CD8-positive, alpha-beta memory T cell (primary cell): Measurements from ENCODE around the gene ISLR2. TPM values are rescaled to one million over a fixed set of nuclear protein-coding genes. Genes with fewer than 3 reads are reported as not detected.

Experiments
- CTCF ChIA-PET: fragments of 350-600 bp; sonication (Branson Sonifier 250); formaldehyde crosslinking; loops from one replicate; lab custom pipeline; 2021; ENCODE audit warnings: antibody characterized with exemption; lab: Charles Lee
- POLR2A ChIA-PET: fragments of 350-600 bp; sonication (Branson Sonifier 250); formaldehyde crosslinking; loops from one replicate; lab custom pipeline; 2021; ENCODE audit warnings: antibody characterized with exemption; lab: Charles Lee
- DNase-seq, 5 donors: peaks; one replicate each; pipeline versions ENCODE4 v3.0.0 to v3.0.0-alpha.2; 2020 to 2022; ENCODE audit warnings: mixed read lengths in 1 of 5
- H3K27ac ChIP-seq: one replicate; pipeline ENCODE4 v1.7.0; 2013; ENCODE audit warnings: low read depth, mild to moderate bottlenecking, low read length, moderate library complexity
- H3K27me3 ChIP-seq: 2 replicates; pipeline ENCODE4 v1.7.0; 2013; ENCODE audit warnings: low read length, mild to moderate bottlenecking; ENCODE audit not compliant: insufficient read depth, poor library complexity, severe bottlenecking
- H3K36me3 ChIP-seq: 2 replicates; pipeline ENCODE4 v1.7.0; 2013; ENCODE audit warnings: mild to moderate bottlenecking, low read length, moderate library complexity; ENCODE audit not compliant: insufficient read depth
- H3K4me1 ChIP-seq: 2 replicates; pipeline ENCODE4 v1.7.0; 2013; ENCODE audit warnings: mild to moderate bottlenecking, low read length, moderate library complexity; ENCODE audit not compliant: insufficient read depth
- H3K4me3 ChIP-seq: 2 replicates; pipeline ENCODE4 v1.7.0; 2013; ENCODE audit warnings: mild to moderate bottlenecking, low read length
- H3K9me3 ChIP-seq: 2 replicates; pipeline ENCODE4 v1.7.0; 2013; ENCODE audit warnings: mild to moderate bottlenecking, low read length
- H3K27ac Mint-ChIP-seq, 8 donors: one replicate each; pipeline ENCODE4 v1.8.0; 2020 to 2021; ENCODE audit warnings: mixed read lengths in 8 of 8, mild to moderate bottlenecking in 6 of 8, inconsistent platforms in 3 of 8, moderate library complexity in 3 of 8
- H3K27me3 Mint-ChIP-seq, 2 donors: one replicate each; pipeline ENCODE4 v1.8.0; 2020 to 2021; ENCODE audit warnings: mixed read lengths in 2 of 2, mild to moderate bottlenecking in 1 of 2, moderate library complexity in 1 of 2
- H3K36me3 Mint-ChIP-seq, 3 donors: one replicate each; pipeline ENCODE4 v1.8.0; 2020 to 2021; ENCODE audit warnings: mixed read lengths in 3 of 3, inconsistent platforms in 1 of 3, mild to moderate bottlenecking in 1 of 3
- H3K4me1 Mint-ChIP-seq, 3 donors: one replicate each; pipeline ENCODE4 v1.8.0; 2020 to 2021; ENCODE audit warnings: mixed read lengths in 3 of 3, inconsistent platforms in 1 of 3, mild to moderate bottlenecking in 1 of 3
- H3K4me3 Mint-ChIP-seq, 7 donors: one replicate each; pipeline ENCODE4 v1.8.0; 2020 to 2021; ENCODE audit warnings: mixed read lengths in 7 of 7, mild to moderate bottlenecking in 6 of 7, moderate library complexity in 4 of 7, inconsistent platforms in 2 of 7
- H3K9me3 Mint-ChIP-seq, 5 donors: one replicate each; pipeline ENCODE4 v1.8.0; 2020 to 2022; ENCODE audit warnings: mixed read lengths in 5 of 5, mild to moderate bottlenecking in 3 of 5, moderate library complexity in 2 of 5, inconsistent platforms in 1 of 5
- polyA plus RNA-seq: library from polyadenylated mRNA; unstranded; fragments of 300-500 nt; fragmentation: Illumina TruSeq; gene quantifications from one replicate; pipeline ENCODE4 v1.2.3, GENCODE V29; 2021
- total RNA-seq, 2 experiments: library from RNA; stranded (reverse); gene quantifications; one replicate each; pipeline ENCODE4 v1.2.3, GENCODE V29; 2021

The ISLR2 gene
- total and polyA plus RNA-seq, 3 experiments from 2014 or later = not detected

- Mint-ChIP-seq H3K4me1 (peaks cover 9 to 56% (median 14%) of the 10 kb centered on the region in 3 donors), H3K27me3 (peaks cover 41 to 77% of the 10 kb centered on the region in 2 donors), H3K9me3 (peaks cover 0 to 2% (median 0%) of the 10 kb centered on the region in 5 donors), H3K27ac (peak overlapping the region in 1 of 8 donors; percentile 17), H3K4me3 (peak overlapping the region in 5 of 7 donors; percentile 3 to 41 (median 15)), H3K36me3 (no peaks in the 10 kb centered on the region)
- Histone ChIP-seq H3K27ac (no peak overlapping the region), H3K9me3 (no peaks in the 10 kb centered on the region), H3K36me3 (no peaks in the 10 kb centered on the region), H3K4me1 (peaks cover 8% of the 10 kb centered on the region), H3K4me3 (no peak overlapping the region), H3K27me3 (peaks cover 54% of the 10 kb centered on the region)
- no peak for DNase-seq
- ChIA-PET CTCF (interaction anchor here (1.9 kb wide), 1 partner anchor 191 kb away, joined by 7 read pairs; no protein-coding TSS in a partner anchor), POLR2A (no interaction called here)
Observed at GRCh38 chr15:74131628-74132413, 1.4 kb downstream of the ISLR2 start.

GRCh38 chr15:74132681-74133651, 2.6 kb downstream of the ISLR2 start:
- no peak for DNase-seq
- POLR2A ChIA-PET = no interaction called here
- peaks cover 14 to 57% (median 15%) of the 10 kb centered on the region in 3 donors for H3K4me1 Mint-ChIP-seq
- H3K27me3 Mint-ChIP-seq = peaks cover 46 to 82% of the 10 kb centered on the region in 2 donors
- CTCF ChIA-PET = interaction anchor here (1.9 kb wide), 1 partner anchor 189 kb away, joined by 7 read pairs; no protein-coding TSS in a partner anchor
- H3K9me3 ChIP-seq = no peaks in the 10 kb centered on the region
- H3K36me3 ChIP-seq = no peaks in the 10 kb centered on the region
- H3K4me3 ChIP-seq = no peak overlapping the region
- H3K9me3 Mint-ChIP-seq = peaks cover 0 to 2% (median 0%) of the 10 kb centered on the region in 5 donors
- no peak overlapping the region for H3K27ac Mint-ChIP-seq
- peaks cover 59% of the 10 kb centered on the region for H3K27me3 ChIP-seq
- no peaks in the 10 kb centered on the region for H3K36me3 Mint-ChIP-seq
- H3K4me1 ChIP-seq = peaks cover 7% of the 10 kb centered on the region
- H3K4me3 Mint-ChIP-seq = no peak overlapping the region
- H3K27ac ChIP-seq = no peak overlapping the region

- H3K4me1 Mint-ChIP-seq = peaks cover 14 to 54% (median 15%) of the 10 kb centered on the region in 3 donors
- Histone ChIP-seq H3K9me3 (no peaks in the 10 kb centered on the region), H3K27me3 (peaks cover 51% of the 10 kb centered on the region), H3K4me3 (no peak overlapping the region), H3K4me1 (peaks cover 5% of the 10 kb centered on the region), H3K27ac (no peak overlapping the region), H3K36me3 (no peaks in the 10 kb centered on the region)
- H3K27ac Mint-ChIP-seq = no peak overlapping the region
- H3K36me3 Mint-ChIP-seq = no peaks in the 10 kb centered on the region
- ChIA-PET CTCF (no interaction called here), POLR2A (no interaction called here)
- peaks cover 0 to 2% (median 0%) of the 10 kb centered on the region in 5 donors for H3K9me3 Mint-ChIP-seq
- no peak for DNase-seq
- no peak overlapping the region for H3K4me3 Mint-ChIP-seq
- peaks cover 54 to 85% of the 10 kb centered on the region in 2 donors for H3K27me3 Mint-ChIP-seq
Observed at GRCh38 chr15:74133694-74134386, 3.5 kb downstream of the ISLR2 start.

GRCh38 chr15:74134387-74135027, 4.1 kb downstream of the ISLR2 start:
- peaks cover 56 to 87% of the 10 kb centered on the region in 2 donors for H3K27me3 Mint-ChIP-seq
- no peak overlapping the region for H3K27ac Mint-ChIP-seq
- no peak for DNase-seq
- no peaks in the 10 kb centered on the region for H3K36me3 Mint-ChIP-seq
- peak overlapping the region in 4 of 7 donors; percentile 35 to 70 (median 58) for H3K4me3 Mint-ChIP-seq
- CTCF ChIA-PET = no interaction called here
- H3K4me1 ChIP-seq = peaks cover 5% of the 10 kb centered on the region
- POLR2A ChIA-PET = no interaction called here
- H3K27me3 ChIP-seq = peaks cover 44% of the 10 kb centered on the region
- no peaks in the 10 kb centered on the region for H3K36me3 ChIP-seq
- H3K9me3 ChIP-seq = no peaks in the 10 kb centered on the region
- H3K4me1 Mint-ChIP-seq = peaks cover 14 to 47% (median 15%) of the 10 kb centered on the region in 3 donors
- H3K9me3 Mint-ChIP-seq = peaks cover 0 to 1% (median 0%) of the 10 kb centered on the region in 5 donors
- H3K4me3 ChIP-seq = no peak overlapping the region
- H3K27ac ChIP-seq = no peak overlapping the region

- Mint-ChIP-seq H3K27ac (peak overlapping the region in 1 of 8 donors; percentile 50), H3K27me3 (peaks cover 57 to 86% of the 10 kb centered on the region in 2 donors), H3K9me3 (no peaks in the 10 kb centered on the region), H3K36me3 (no peaks in the 10 kb centered on the region), H3K4me3 (peak overlapping the region in 5 of 7 donors; percentile 35 to 70 (median 66)), H3K4me1 (peaks cover 12 to 43% (median 15%) of the 10 kb centered on the region in 3 donors)
- DNase-seq = no peak
- Histone ChIP-seq H3K36me3 (no peaks in the 10 kb centered on the region), H3K27me3 (peaks cover 41% of the 10 kb centered on the region), H3K4me3 (no peak overlapping the region), H3K4me1 (peaks cover 5% of the 10 kb centered on the region), H3K9me3 (no peaks in the 10 kb centered on the region), H3K27ac (no peak overlapping the region)
- POLR2A ChIA-PET = no interaction called here
- CTCF ChIA-PET = interaction anchor here (1.6 kb wide), 1 partner anchor 187 kb away, joined by 4 read pairs; no protein-coding TSS in a partner anchor
Observed at GRCh38 chr15:74135041-74135565, 4.7 kb downstream of the ISLR2 start.

GRCh38 chr15:74136540-74136813, 6.1 kb downstream of the ISLR2 start:
- Histone ChIP-seq H3K27ac (no peak overlapping the region), H3K36me3 (no peaks in the 10 kb centered on the region), H3K9me3 (no peaks in the 10 kb centered on the region), H3K27me3 (peaks cover 38% of the 10 kb centered on the region), H3K4me1 (peaks cover 5% of the 10 kb centered on the region), H3K4me3 (no peak overlapping the region)
- Mint-ChIP-seq H3K9me3 (no peaks in the 10 kb centered on the region), H3K4me1 (peaks cover 12 to 37% (median 15%) of the 10 kb centered on the region in 3 donors), H3K4me3 (peak overlapping the region in 6 of 7 donors; percentile 51 to 81 (median 64)), H3K27ac (no peak overlapping the region), H3K27me3 (peaks cover 49 to 86% of the 10 kb centered on the region in 2 donors), H3K36me3 (no peaks in the 10 kb centered on the region)
- ChIA-PET CTCF (interaction anchor here (1.6 kb wide), 1 partner anchor 186 kb away, joined by 4 read pairs; no protein-coding TSS in a partner anchor), POLR2A (no interaction called here)
- DNase-seq = no peak
